ENCODE measurements around the gene DNTT.

The DNTT gene

DNA sequence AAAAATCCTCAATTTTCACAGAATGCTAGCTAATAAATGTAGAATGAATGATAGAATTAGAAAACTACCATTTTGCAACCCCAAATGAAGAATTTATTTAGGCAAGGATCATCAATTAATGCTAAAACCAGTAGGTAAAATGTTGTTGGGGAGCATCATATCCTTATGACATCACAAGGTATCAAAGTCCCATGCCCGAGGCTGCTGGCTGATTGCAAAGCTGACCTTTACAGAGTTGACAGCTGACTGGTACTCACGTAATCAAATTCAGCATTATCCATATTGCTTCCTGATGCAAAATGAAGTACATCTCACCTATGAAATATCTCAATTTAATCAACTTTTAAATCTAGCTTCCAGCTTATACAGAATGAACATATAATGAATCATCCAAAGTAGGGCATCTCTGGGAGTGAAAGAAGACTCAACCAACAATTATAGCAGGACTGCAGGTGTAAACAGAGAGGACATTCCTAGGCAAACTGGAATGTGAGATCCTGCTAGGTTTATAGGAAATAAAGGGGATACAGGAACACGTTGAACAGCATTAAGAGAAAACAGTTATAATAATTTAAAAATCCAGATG lies 22.7 kb upstream of the DNTT start:
- Histone ChIP-seq H2AFZ (ENCODE audit: low read length) (no peak overlapping the region), H2BK120ac (ENCODE audit: low read depth, low read length) (no peak overlapping the region), H3K27me3 (ENCODE audit: control insufficient read depth in 3 of 3, insufficient read depth in 3 of 3, low read depth in 1 of 3, low read length in 3 of 3) (peaks cover 0 to 3% (median 0%) of the 10 kb centered on the region in 3 experiments), H3K9ac (ENCODE audit: low read depth, low read length, poor library complexity) (no peak overlapping the region), H3K27ac (replicated peaks; ENCODE audit: low read length) (no peak overlapping the region), H3K4me3 (ENCODE audit: low read length in 2 of 2) (no peak overlapping the region), H2BK15ac (ENCODE audit: low read length) (no peak overlapping the region), H3K14ac (ENCODE audit: low read length) (no peak overlapping the region), H3K4me1 (ENCODE audit: control insufficient read depth in 2 of 2, insufficient read depth in 1 of 2, low read depth in 1 of 2, low read length in 2 of 2) (peaks cover 0 to 2% of the 10 kb centered on the region in 2 donors), H3K18ac (ENCODE audit: low read length) (no peak overlapping the region), H4K91ac (ENCODE audit: low read depth, low read length, poor library complexity) (no peak overlapping the region), H3K4ac (ENCODE audit: low read length) (no peak overlapping the region), H2BK5ac (ENCODE audit: low read length) (no peak overlapping the region), H3K79me1 (ENCODE audit: low read depth, low read length) (no peaks in the 10 kb centered on the region), H3K36me3 (replicated peaks in 1 of 2; ENCODE audit: control insufficient read depth in 2 of 2, insufficient read depth in 2 of 2, low read length in 2 of 2) (no peaks in the 10 kb centered on the region), H3K9me3 (replicated peaks in 1 of 2; ENCODE audit: control insufficient read depth in 2 of 2, insufficient read depth in 1 of 2, low read depth in 1 of 2, low read length in 2 of 2) (no peaks in the 10 kb centered on the region), H3K23ac (ENCODE audit: low read depth, low read length, poor library complexity) (no peak overlapping the region), H4K8ac (ENCODE audit: low read depth, low read length) (no peak overlapping the region), H2BK12ac (ENCODE audit: low read length) (no peak overlapping the region), H2AK5ac (ENCODE audit: low read depth, low read length) (no peak overlapping the region), H3K4me2 (ENCODE audit: insufficient read depth, low read length, poor library complexity, severe bottlenecking) (no peak overlapping the region)
- no CpG with 5 or more reads among the region's 3 CpGs for WGBS, 2 donors (ENCODE audit: extremely low coverage in 2 of 2, insufficient read length in 2 of 2, insufficient replicate concordance in 1 of 2)
- no peak for DNase-seq (ENCODE audit: low spot score)

DNA sequence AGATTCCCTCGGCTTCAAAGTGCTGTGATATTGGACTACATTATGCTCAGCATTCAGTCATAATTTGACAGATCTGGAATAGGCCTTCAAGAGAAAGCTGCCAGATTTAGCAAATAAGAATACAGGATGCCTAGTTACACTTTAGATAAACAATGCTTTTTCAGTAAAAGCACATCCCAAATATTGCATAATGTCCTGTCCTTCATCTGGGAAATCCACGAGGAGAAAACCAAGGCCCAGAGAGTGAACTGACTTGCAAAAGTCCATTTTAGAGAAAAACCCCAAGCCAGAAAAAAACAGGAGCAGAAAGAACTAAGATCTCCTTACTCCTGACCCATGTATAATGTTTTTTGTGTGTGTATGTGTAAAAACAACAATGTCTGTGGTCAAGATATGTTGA lies 20.9 kb upstream of the DNTT start:
- Histone ChIP-seq H2BK12ac (ENCODE audit: low read length) (no peak overlapping the region), H3K27ac (replicated peaks; ENCODE audit: low read length) (no peak overlapping the region), H3K14ac (ENCODE audit: low read length) (no peak overlapping the region), H4K91ac (ENCODE audit: low read depth, low read length, poor library complexity) (no peak overlapping the region), H2BK15ac (ENCODE audit: low read length) (no peak overlapping the region), H3K36me3 (replicated peaks in 1 of 2; ENCODE audit: control insufficient read depth in 2 of 2, insufficient read depth in 2 of 2, low read length in 2 of 2) (no peaks in the 10 kb centered on the region), H3K9me3 (replicated peaks in 1 of 2; ENCODE audit: control insufficient read depth in 2 of 2, insufficient read depth in 1 of 2, low read depth in 1 of 2, low read length in 2 of 2) (no peaks in the 10 kb centered on the region), H2AFZ (ENCODE audit: low read length) (no peak overlapping the region), H3K27me3 (ENCODE audit: control insufficient read depth in 3 of 3, insufficient read depth in 3 of 3, low read depth in 1 of 3, low read length in 3 of 3) (peaks cover 0 to 8% (median 0%) of the 10 kb centered on the region in 3 experiments), H2AK5ac (ENCODE audit: low read depth, low read length) (no peak overlapping the region), H2BK5ac (ENCODE audit: low read length) (no peak overlapping the region), H3K4ac (ENCODE audit: low read length) (no peak overlapping the region), H4K8ac (ENCODE audit: low read depth, low read length) (no peak overlapping the region), H3K23ac (ENCODE audit: low read depth, low read length, poor library complexity) (no peak overlapping the region), H3K4me1 (ENCODE audit: control insufficient read depth in 2 of 2, insufficient read depth in 1 of 2, low read depth in 1 of 2, low read length in 2 of 2) (peaks cover 0 to 2% of the 10 kb centered on the region in 2 donors), H3K4me2 (ENCODE audit: insufficient read depth, low read length, poor library complexity, severe bottlenecking) (no peak overlapping the region), H3K9ac (ENCODE audit: low read depth, low read length, poor library complexity) (no peak overlapping the region), H3K18ac (ENCODE audit: low read length) (no peak overlapping the region), H3K4me3 (ENCODE audit: low read length in 2 of 2) (no peak overlapping the region), H3K79me1 (ENCODE audit: low read depth, low read length) (no peaks in the 10 kb centered on the region), H2BK120ac (ENCODE audit: low read depth, low read length) (no peak overlapping the region)
- DNase-seq (ENCODE audit: low spot score): no peak
- no CpG with 5 or more reads among the region's 2 CpGs for WGBS, 2 donors (ENCODE audit: extremely low coverage in 2 of 2, insufficient read length in 2 of 2, insufficient replicate concordance in 1 of 2)

DNA sequence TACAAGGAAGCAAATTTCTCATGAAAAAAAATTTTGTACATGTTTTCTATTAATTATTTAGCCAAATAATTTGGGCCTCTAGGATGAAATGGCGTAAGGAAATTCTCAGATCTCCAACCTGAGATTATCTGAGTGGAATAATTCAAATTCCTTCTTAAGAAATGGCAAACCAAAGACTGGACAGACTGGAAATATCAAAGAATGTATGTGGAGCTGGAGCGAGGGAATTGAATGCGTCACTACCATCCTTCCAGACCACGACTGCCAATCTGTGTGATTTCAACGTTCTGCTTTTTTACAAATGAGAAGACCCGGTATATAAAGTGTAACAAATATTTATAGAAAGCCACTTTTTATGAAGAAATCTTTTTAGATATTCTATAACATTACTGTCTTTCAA lies 20.5 kb upstream of the DNTT start:
- Histone ChIP-seq H4K8ac (ENCODE audit: low read depth, low read length) (no peak overlapping the region), H3K4ac (ENCODE audit: low read length) (no peak overlapping the region), H3K36me3 (replicated peaks in 1 of 2; ENCODE audit: control insufficient read depth in 2 of 2, insufficient read depth in 2 of 2, low read length in 2 of 2) (no peaks in the 10 kb centered on the region), H3K4me2 (ENCODE audit: insufficient read depth, low read length, poor library complexity, severe bottlenecking) (no peak overlapping the region), H2AK5ac (ENCODE audit: low read depth, low read length) (no peak overlapping the region), H3K79me1 (ENCODE audit: low read depth, low read length) (no peaks in the 10 kb centered on the region), H2BK12ac (ENCODE audit: low read length) (no peak overlapping the region), H3K23ac (ENCODE audit: low read depth, low read length, poor library complexity) (no peak overlapping the region), H3K27me3 (ENCODE audit: control insufficient read depth in 3 of 3, insufficient read depth in 3 of 3, low read depth in 1 of 3, low read length in 3 of 3) (peaks cover 0 to 8% (median 0%) of the 10 kb centered on the region in 3 experiments), H2BK120ac (ENCODE audit: low read depth, low read length) (no peak overlapping the region), H3K4me1 (ENCODE audit: control insufficient read depth in 2 of 2, insufficient read depth in 1 of 2, low read depth in 1 of 2, low read length in 2 of 2) (peaks cover 0 to 2% of the 10 kb centered on the region in 2 donors), H3K9ac (ENCODE audit: low read depth, low read length, poor library complexity) (no peak overlapping the region), H3K18ac (ENCODE audit: low read length) (no peak overlapping the region), H3K4me3 (ENCODE audit: low read length in 2 of 2) (no peak overlapping the region), H3K9me3 (replicated peaks in 1 of 2; ENCODE audit: control insufficient read depth in 2 of 2, insufficient read depth in 1 of 2, low read depth in 1 of 2, low read length in 2 of 2) (no peaks in the 10 kb centered on the region), H2BK15ac (ENCODE audit: low read length) (no peak overlapping the region), H3K14ac (ENCODE audit: low read length) (no peak overlapping the region), H2BK5ac (ENCODE audit: low read length) (no peak overlapping the region), H4K91ac (ENCODE audit: low read depth, low read length, poor library complexity) (no peak overlapping the region), H3K27ac (replicated peaks; ENCODE audit: low read length) (no peak overlapping the region), H2AFZ (ENCODE audit: low read length) (no peak overlapping the region)
- DNase-seq (ENCODE audit: low spot score): no peak
- WGBS, 2 donors (ENCODE audit: extremely low coverage in 2 of 2, insufficient read length in 2 of 2, insufficient replicate concordance in 1 of 2): no CpG with 5 or more reads among the region's 6 CpGs

GRCh38 chr10:96285331-96285752 lies 18.9 kb upstream of the DNTT start:
- no peak overlapping the region for H2AFZ ChIP-seq (ENCODE audit: low read length)
- H3K18ac ChIP-seq (ENCODE audit: low read length): no peak overlapping the region
- no peaks in the 10 kb centered on the region for H3K79me1 ChIP-seq (ENCODE audit: low read depth, low read length)
- no peak overlapping the region for H3K9ac ChIP-seq (ENCODE audit: low read depth, low read length, poor library complexity)
- H3K27me3 ChIP-seq (ENCODE audit: control insufficient read depth in 3 of 3, insufficient read depth in 3 of 3, low read depth in 1 of 3, low read length in 3 of 3): peaks cover 0 to 8% (median 0%) of the 10 kb centered on the region in 3 experiments
- no peaks in the 10 kb centered on the region for H3K9me3 ChIP-seq (replicated peaks in 1 of 2; ENCODE audit: control insufficient read depth in 2 of 2, insufficient read depth in 1 of 2, low read depth in 1 of 2, low read length in 2 of 2)
- no peak overlapping the region for H2BK15ac ChIP-seq (ENCODE audit: low read length)
- no peak overlapping the region for H2BK5ac ChIP-seq (ENCODE audit: low read length)
- no peak overlapping the region for H4K91ac ChIP-seq (ENCODE audit: low read depth, low read length, poor library complexity)
- H2AK5ac ChIP-seq (ENCODE audit: low read depth, low read length): no peak overlapping the region
- H3K23ac ChIP-seq (ENCODE audit: low read depth, low read length, poor library complexity): no peak overlapping the region
- H3K27ac ChIP-seq (replicated peaks; ENCODE audit: low read length): no peak overlapping the region
- WGBS, 2 donors (ENCODE audit: extremely low coverage in 2 of 2, insufficient read length in 2 of 2, insufficient replicate concordance in 1 of 2): no CpG with 5 or more reads among the region's 8 CpGs
- no peak overlapping the region for H2BK12ac ChIP-seq (ENCODE audit: low read length)
- no peak overlapping the region for H4K8ac ChIP-seq (ENCODE audit: low read depth, low read length)
- H2BK120ac ChIP-seq (ENCODE audit: low read depth, low read length): no peak overlapping the region
- no peak overlapping the region for H3K4me2 ChIP-seq (ENCODE audit: insufficient read depth, low read length, poor library complexity, severe bottlenecking)
- H3K4me1 ChIP-seq (ENCODE audit: control insufficient read depth in 2 of 2, insufficient read depth in 1 of 2, low read depth in 1 of 2, low read length in 2 of 2): peaks cover 0 to 2% of the 10 kb centered on the region in 2 donors
- no peak overlapping the region for H3K4me3 ChIP-seq (ENCODE audit: low read length in 2 of 2)
- H3K4ac ChIP-seq (ENCODE audit: low read length): no peak overlapping the region
- no peak overlapping the region for H3K14ac ChIP-seq (ENCODE audit: low read length)
- H3K36me3 ChIP-seq (replicated peaks in 1 of 2; ENCODE audit: control insufficient read depth in 2 of 2, insufficient read depth in 2 of 2, low read length in 2 of 2): no peaks in the 10 kb centered on the region
- no peak for DNase-seq (ENCODE audit: low spot score)
